H9 (cell line): ENCODE results near the gene SRPK2. TPM values are rescaled to one million over a fixed set of nuclear protein-coding genes. Genes with fewer than 3 reads are reported as not detected.
A peak's percentile ranks its signal among the peaks of the same experiment; 100 is the strongest.

Experiments
- DNase-seq: peaks from one replicate; pipeline ENCODE4 v3.0.0-alpha.2; 2017
- H2AFZ ChIP-seq: one replicate; pipeline ENCODE4 v1.6.1; 2013; ENCODE audit warnings: mild to moderate bottlenecking, low read length, control low read depth, moderate library complexity
- H2AK5ac ChIP-seq: 2 replicates; pipeline ENCODE4 v1.6.1; 2013; ENCODE audit warnings: low read length, control low read depth, mixed read lengths; ENCODE audit not compliant: insufficient read length
- H2BK120ac ChIP-seq: one replicate; pipeline ENCODE4 v1.6.1; 2013; ENCODE audit warnings: low read depth, mild to moderate bottlenecking, low read length, control low read depth, inconsistent platforms; ENCODE audit not compliant: poor library complexity, severe bottlenecking
- H2BK12ac ChIP-seq: 2 replicates; pipeline ENCODE4 v1.6.1; 2013; ENCODE audit warnings: low read length, control low read depth, mixed read lengths, low read depth; ENCODE audit not compliant: insufficient read length
- H2BK15ac ChIP-seq: 2 replicates; pipeline ENCODE4 v1.6.1; 2013; ENCODE audit warnings: low read depth, low read length, control low read depth
- H2BK20ac ChIP-seq: one replicate; pipeline ENCODE4 v1.6.1; 2013; ENCODE audit warnings: low read depth, mild to moderate bottlenecking, low read length, control low read depth, inconsistent platforms; ENCODE audit not compliant: poor library complexity, severe bottlenecking
- H2BK5ac ChIP-seq: 2 replicates; pipeline ENCODE4 v1.6.1; 2013; ENCODE audit warnings: low read length, control low read depth, mixed read lengths; ENCODE audit not compliant: insufficient read length
- H3K14ac ChIP-seq: 2 replicates; pipeline ENCODE4 v1.6.1; 2013; ENCODE audit warnings: low read length, control low read depth; ENCODE audit not compliant: insufficient read depth
- H3K18ac ChIP-seq: 2 replicates; pipeline ENCODE4 v1.6.1; 2013; ENCODE audit warnings: low read depth, mild to moderate bottlenecking, mixed read lengths, low read length, control low read depth; ENCODE audit not compliant: insufficient read length
- H3K23ac ChIP-seq: 2 replicates; pipeline ENCODE4 v1.6.1; 2013; ENCODE audit warnings: low read length, control low read depth, mixed read lengths, low read depth; ENCODE audit not compliant: insufficient read length
- H3K23me2 ChIP-seq: 2 replicates; pipeline ENCODE4 v1.6.1; 2013; ENCODE audit warnings: low read depth, mild to moderate bottlenecking, mixed read lengths, low read length, control low read depth; ENCODE audit not compliant: insufficient read length, poor library complexity, severe bottlenecking
- H3K27ac ChIP-seq: 2 replicates; pipeline ENCODE4 v1.5.1; 2013; ENCODE audit warnings: low read length, control low read depth, mixed read lengths, low read depth; ENCODE audit not compliant: insufficient read length
- H3K27me3 ChIP-seq: 2 replicates; pipeline ENCODE4 v1.6.1; 2013; ENCODE audit warnings: low read length, control low read depth, inconsistent platforms; ENCODE audit not compliant: insufficient read depth
- H3K4ac ChIP-seq: 2 replicates; pipeline ENCODE4 v1.6.1; 2013; ENCODE audit warnings: low read depth, mild to moderate bottlenecking, control low read depth, inconsistent platforms, low read length, moderate library complexity
- H3K4me1 ChIP-seq: 2 replicates; pipeline ENCODE4 v1.6.1; 2013; ENCODE audit warnings: low read length, control low read depth, inconsistent platforms; ENCODE audit not compliant: insufficient read depth
- H3K4me2 ChIP-seq: 2 replicates; pipeline ENCODE4 v1.6.1; 2013; ENCODE audit warnings: low read length, control low read depth, mixed read lengths; ENCODE audit not compliant: insufficient read length, insufficient read depth
- H3K56ac ChIP-seq: 2 replicates; pipeline ENCODE4 v1.6.1; 2013; ENCODE audit warnings: low read depth, mild to moderate bottlenecking, mixed read lengths, low read length, control low read depth; ENCODE audit not compliant: insufficient read length
- H3K79me1 ChIP-seq: 2 replicates; pipeline ENCODE4 v1.6.1; 2013; ENCODE audit warnings: low read depth, mild to moderate bottlenecking, moderate library complexity, low read length, control low read depth, inconsistent platforms; ENCODE audit not compliant: insufficient read depth, poor library complexity, severe bottlenecking
- H3K79me2 ChIP-seq: 2 replicates; pipeline ENCODE4 v1.6.1; 2013; ENCODE audit warnings: low read length, control low read depth, inconsistent platforms; ENCODE audit not compliant: insufficient read depth
- H3K9ac ChIP-seq: 2 replicates; pipeline ENCODE4 v1.6.1; 2013; ENCODE audit warnings: low read length, control low read depth, mixed read lengths; ENCODE audit not compliant: insufficient read length; ENCODE audit errors: extremely low read depth
- H3K9me3 ChIP-seq: one replicate; pipeline ENCODE4 v1.6.1; 2013; ENCODE audit warnings: low read depth, low read length, inconsistent platforms; ENCODE audit not compliant: control insufficient read depth
- H3T11ph ChIP-seq: one replicate; pipeline ENCODE4 v1.6.1; 2013; ENCODE audit warnings: mild to moderate bottlenecking, low read length, control low read depth, inconsistent platforms
- H4K20me1 ChIP-seq: one replicate; pipeline ENCODE4 v1.6.1; 2013; ENCODE audit not compliant: control insufficient read depth, insufficient read length, insufficient read depth
- H4K5ac ChIP-seq: 2 replicates; pipeline ENCODE4 v1.6.1; 2013; ENCODE audit warnings: low read depth, mild to moderate bottlenecking, mixed read lengths, low read length, control low read depth; ENCODE audit not compliant: insufficient read length
- H4K8ac ChIP-seq: replicated peaks from 2 replicates; pipeline ENCODE4 v1.6.1; 2013; ENCODE audit warnings: low read length, control low read depth, mixed read lengths, low read depth; ENCODE audit not compliant: insufficient read length
- H4K91ac ChIP-seq: 2 replicates; pipeline ENCODE4 v1.6.1; 2013; ENCODE audit warnings: low read depth, mild to moderate bottlenecking, moderate library complexity, mixed read lengths, low read length, control low read depth; ENCODE audit not compliant: insufficient read length
- H3K27ac Mint-ChIP-seq, 3 experiments: 2 replicates in 2 of 3; 3 replicates in 1 of 3; pipeline ENCODE4 v1.8.0; 2020 to 2021; ENCODE audit warnings: mixed read lengths in 3 of 3, mild to moderate bottlenecking in 1 of 3, moderate library complexity in 1 of 3
- H3K27me3 Mint-ChIP-seq: 2 replicates; pipeline ENCODE4 v1.8.0; 2021; ENCODE audit warnings: low read depth, mild to moderate bottlenecking, moderate library complexity, mixed read lengths
- H3K36me3 Mint-ChIP-seq, 3 experiments: 2 replicates in 2 of 3; 3 replicates in 1 of 3; pipeline ENCODE4 v1.8.0; 2020 to 2021; ENCODE audit warnings: low read depth in 3 of 3, mixed read lengths in 3 of 3; ENCODE audit not compliant: insufficient read depth in 1 of 3
- H3K4me1 Mint-ChIP-seq, 2 experiments: 2 replicates each; pipeline ENCODE4 v1.8.0; 2020; ENCODE audit warnings: mixed read lengths in 2 of 2
- H3K4me3 Mint-ChIP-seq, 2 experiments: 2 replicates in 1 of 2; 3 replicates in 1 of 2; pipeline ENCODE4 v1.8.0; 2020 to 2021; ENCODE audit warnings: mild to moderate bottlenecking in 2 of 2, mixed read lengths in 2 of 2, moderate library complexity in 1 of 2
- H3K9me3 Mint-ChIP-seq, 2 experiments: 2 replicates in 1 of 2; 3 replicates in 1 of 2; pipeline ENCODE4 v1.8.0; 2020; ENCODE audit warnings: mild to moderate bottlenecking in 2 of 2, mixed read lengths in 2 of 2, moderate library complexity in 1 of 2
- WGBS: extraction: QIAGEN DNeasy Blood & Tissue Kit; methylation state at CpG from one replicate; pipeline ENCODE4 v1.1.7; 2013; ENCODE audit warnings: missing lambda C conversion rate, low lambda C conversion rate, mixed read lengths; ENCODE audit not compliant: insufficient read length; ENCODE audit errors: extremely low coverage; 5-methylcytosine and 5-hydroxymethylcytosine counted together
- total RNA-seq: library from RNA; stranded (reverse); gene quantifications from 2 replicates; pipeline ENCODE4 v1.2.1, GENCODE V29; 2021
- TF ChIP-seq, protein P1 (sequence below): fragments of 200-600 bp; sonication (generic); conservative IDR thresholded peaks from 3 replicates; pipeline ENCODE4 v1.8.0; 2021; ENCODE audit warnings: antibody characterized with exemption, mild to moderate bottlenecking

SRPK2 gene
- total RNA-seq, 1 experiment from 2014 or later, result 41.1 TPM

DNA sequence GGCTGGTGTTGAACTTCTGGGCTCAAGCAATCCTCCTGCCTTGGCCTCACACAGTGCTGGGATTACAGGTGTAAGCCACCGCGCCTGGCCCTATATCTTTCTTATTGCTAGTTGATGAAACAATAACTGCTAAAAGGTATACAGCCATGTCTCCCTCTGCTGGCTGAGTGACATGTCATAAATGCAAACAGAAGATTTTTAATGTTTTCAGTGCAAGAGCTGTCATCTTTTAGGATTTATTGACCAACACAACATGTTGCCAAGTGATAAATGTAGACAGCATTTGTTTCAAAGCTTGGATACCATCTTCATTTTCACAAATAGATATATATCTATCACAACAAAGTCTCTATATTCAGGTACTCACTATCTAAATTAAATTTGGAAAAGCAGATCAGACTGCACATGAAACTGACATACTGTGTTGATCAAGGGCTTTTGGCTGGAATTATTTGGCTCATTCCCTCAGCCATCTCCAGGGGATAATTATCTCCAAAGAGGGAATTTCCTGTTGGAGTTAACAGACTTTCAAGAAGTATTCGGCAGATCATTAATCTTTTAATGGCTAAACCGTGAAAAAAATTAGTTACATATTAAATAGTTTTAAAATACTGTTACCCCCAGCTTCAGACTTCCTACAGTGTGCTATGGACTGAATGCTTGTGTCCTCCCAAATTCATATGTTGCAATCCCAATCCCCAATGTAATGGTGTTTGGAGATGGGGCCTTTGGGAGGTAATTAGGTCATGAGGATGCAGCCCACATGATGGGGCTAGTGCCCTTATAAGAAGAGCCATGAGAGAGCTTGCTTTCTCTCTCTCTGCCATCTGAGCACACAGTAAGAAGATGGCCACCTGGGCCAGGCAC lies 41.3 kb upstream of the SRPK2 start:
- no peak overlapping the region for H4K8ac ChIP-seq
- no peak overlapping the region for H2BK20ac ChIP-seq
- no peaks in the 10 kb centered on the region for H3K4me1 Mint-ChIP-seq
- no peaks in the 10 kb centered on the region for H4K20me1 ChIP-seq
- H3T11ph ChIP-seq, result no peak overlapping the region
- no peak overlapping the region for H2AK5ac ChIP-seq
- no peak overlapping the region for H3K9ac ChIP-seq
- no peak overlapping the region for H2BK5ac ChIP-seq
- no peak overlapping the region for H3K4me2 ChIP-seq
- no peaks in the 10 kb centered on the region for H3K27me3 ChIP-seq
- no peak overlapping the region for H2AFZ ChIP-seq
- TF ChIP-seq, protein P1, sequence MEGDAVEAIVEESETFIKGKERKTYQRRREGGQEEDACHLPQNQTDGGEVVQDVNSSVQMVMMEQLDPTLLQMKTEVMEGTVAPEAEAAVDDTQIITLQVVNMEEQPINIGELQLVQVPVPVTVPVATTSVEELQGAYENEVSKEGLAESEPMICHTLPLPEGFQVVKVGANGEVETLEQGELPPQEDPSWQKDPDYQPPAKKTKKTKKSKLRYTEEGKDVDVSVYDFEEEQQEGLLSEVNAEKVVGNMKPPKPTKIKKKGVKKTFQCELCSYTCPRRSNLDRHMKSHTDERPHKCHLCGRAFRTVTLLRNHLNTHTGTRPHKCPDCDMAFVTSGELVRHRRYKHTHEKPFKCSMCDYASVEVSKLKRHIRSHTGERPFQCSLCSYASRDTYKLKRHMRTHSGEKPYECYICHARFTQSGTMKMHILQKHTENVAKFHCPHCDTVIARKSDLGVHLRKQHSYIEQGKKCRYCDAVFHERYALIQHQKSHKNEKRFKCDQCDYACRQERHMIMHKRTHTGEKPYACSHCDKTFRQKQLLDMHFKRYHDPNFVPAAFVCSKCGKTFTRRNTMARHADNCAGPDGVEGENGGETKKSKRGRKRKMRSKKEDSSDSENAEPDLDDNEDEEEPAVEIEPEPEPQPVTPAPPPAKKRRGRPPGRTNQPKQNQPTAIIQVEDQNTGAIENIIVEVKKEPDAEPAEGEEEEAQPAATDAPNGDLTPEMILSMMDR, result peak; percentile 44; the same call in 2 of the 3 replicates
- H3K36me3 Mint-ChIP-seq, result no peaks in the 10 kb centered on the region
- H3K4me1 ChIP-seq, result no peaks in the 10 kb centered on the region
- no peak overlapping the region for H2BK12ac ChIP-seq
- no peak overlapping the region for H2BK120ac ChIP-seq
- no peaks in the 10 kb centered on the region for H3K9me3 Mint-ChIP-seq
- H3K27ac Mint-ChIP-seq, result no peak overlapping the region; a peak in 1 of 7 replicates
- H3K18ac ChIP-seq, result no peak overlapping the region
- H3K79me1 ChIP-seq, result no peaks in the 10 kb centered on the region
- no peak overlapping the region for H2BK15ac ChIP-seq
- H3K27me3 Mint-ChIP-seq, result no peaks in the 10 kb centered on the region
- H4K91ac ChIP-seq, result no peak overlapping the region
- H3K4ac ChIP-seq, result no peak overlapping the region
- no peaks in the 10 kb centered on the region for H3K79me2 ChIP-seq
- H3K23ac ChIP-seq, result no peak overlapping the region
- H3K4me3 Mint-ChIP-seq, result no peak overlapping the region
- no peaks in the 10 kb centered on the region for H3K9me3 ChIP-seq
- H4K5ac ChIP-seq, result no peak overlapping the region
- H3K27ac ChIP-seq, result no peak overlapping the region
- peak; percentile 34 for DNase-seq
- no peak overlapping the region for H3K14ac ChIP-seq
- no CpG with 5 or more reads among the region's 4 CpGs for WGBS
- no peaks in the 10 kb centered on the region for H3K23me2 ChIP-seq
- H3K56ac ChIP-seq, result no peak overlapping the region
